Measurements from ENCODE around the gene MRPL48.

- no peak for TF ChIP-seq CTCF (IDR thresholded peaks at IDR 0.05 in 2 of 3, conservative IDR thresholded peaks at IDR 0.05 in 1 of 3; ENCODE audit: control insufficient read depth in 2 of 3, extremely low read depth in 1 of 3, insufficient read depth in 1 of 3, low read depth in 3 of 3, low read length in 3 of 3)
- TF ChIP-seq EGR1 (IDR thresholded peaks at IDR 0.05; ENCODE audit: borderline replicate concordance in 1 of 2, low read depth in 2 of 2, low read length in 2 of 2) = no peak
- no peak for TF ChIP-seq TAF1 (IDR thresholded peaks at IDR 0.05; ENCODE audit: borderline replicate concordance, low read depth, low read length)
- TF ChIP-seq ZBTB33 (IDR thresholded peaks at IDR 0.05) = no peak
- no peak for TF ChIP-seq FOXM1 (IDR thresholded peaks at IDR 0.05; ENCODE audit: low read depth, low read length)
- TF ChIP-seq MAX (IDR thresholded peaks at IDR 0.05; ENCODE audit: low read depth, low read length) = no peak
- TF ChIP-seq ZNF384 (IDR thresholded peaks at IDR 0.05; ENCODE audit: borderline replicate concordance, low read depth, low read length) = no peak
- no peak for TF ChIP-seq EP300 (IDR thresholded peaks at IDR 0.05; ENCODE audit: borderline replicate concordance in 1 of 2, control insufficient read depth in 1 of 2, low read depth in 2 of 2, low read length in 2 of 2)
- no peak for TF ChIP-seq ETV6 (conservative IDR thresholded peaks at IDR 0.05 in 1 of 2, IDR thresholded peaks at IDR 0.05 in 1 of 2; ENCODE audit: borderline replicate concordance in 1 of 2, low read depth in 1 of 2)
- no peak for TF ChIP-seq POLR2AphosphoS5 (IDR thresholded peaks at IDR 0.05; ENCODE audit: low read length)
- no peak for TF ChIP-seq REST (IDR thresholded peaks at IDR 0.05; ENCODE audit: low read depth, low read length)
- no peak for TF ChIP-seq FOXK2 (IDR thresholded peaks at IDR 0.05)
- no peak for TF ChIP-seq ELK1 (IDR thresholded peaks at IDR 0.05; ENCODE audit: low read depth, low read length)
- TF ChIP-seq RBBP5 (conservative IDR thresholded peaks at IDR 0.05) = no peak
These were observed 91.1 kb downstream of the MRPL48 start for GRCh38 chr11:73878771-73879170.
